A549 (cell line): ENCODE measurements around the gene JAGN1. TPM values are rescaled to one million over a fixed set of nuclear protein-coding genes. Genes with fewer than 3 reads are reported as not detected.

Experiments
- ATAC-seq, 2 experiments: fragments of 200-7000 bp in 1 of 2; fragments of >200 bp in 1 of 2; cut with Nextera tagmentation in 1 of 2; cut with Tn5 transposase in 1 of 2; 3 replicates each; pipeline versions ENCODE4 v1.8.0 to v1.9.1; 2018 to 2020; ENCODE audit warnings: mild to moderate bottlenecking in 1 of 2, moderate library complexity in 1 of 2
- CTCF ChIA-PET: fragments of 300-600 bp; sonication (Branson Sonifier 250); formaldehyde crosslinking; extraction: SDS; loops from one replicate; lab custom pipeline; 2021; ENCODE audit warnings: antibody characterized with exemption, inconsistent platforms; lab: Yijun Ruan, JAX
- POLR2A ChIA-PET: fragments of 350-600 bp; formaldehyde crosslinking; extraction: SDS; loops from one replicate; lab custom pipeline; 2021; ENCODE audit warnings: antibody characterized with exemption, inconsistent platforms; lab: Yijun Ruan, JAX
- DNase-seq, 2 experiments: peaks; one replicate each; pipeline versions ENCODE4 v3.0.0 to v3.0.0-alpha.2; 2011 to 2016; ENCODE audit warnings: low read depth in 1 of 2, low spot score in 1 of 2
- FAIRE-seq: peaks from 2 replicates; lab custom pipeline; 2011; peaks lifted over from hg19 to GRCh38; lab: Jason Lieb, UNC
- H3K27ac ChIP-seq, 2 experiments: fragments of >200 bp; sonication (Bioruptor Twin); formaldehyde crosslinking; 3 replicates each; pipeline ENCODE4 v1.5.1; 2016 to 2017
- H3K4me1 ChIP-seq: fragments of >200 bp; sonication (Bioruptor Twin); formaldehyde crosslinking; 3 replicates; pipeline ENCODE4 v1.6.1; 2016
- H3K4me2 ChIP-seq: fragments of >200 bp; sonication (Bioruptor Twin); formaldehyde crosslinking; 3 replicates; pipeline ENCODE4 v1.6.1; 2016
- H3K4me3 ChIP-seq: fragments of >200 bp; sonication (Bioruptor Twin); formaldehyde crosslinking; 3 replicates; pipeline ENCODE4 v1.5.1; 2016
- H3K9me3 ChIP-seq: fragments of >200 bp; sonication (Bioruptor Twin); formaldehyde crosslinking; 3 replicates; pipeline ENCODE4 v1.6.1; 2016
- CBX8 ChIP-seq: fragments of 200-600 bp; sonication (generic); IDR thresholded peaks from 2 replicates; pipeline ENCODE4 v1.6.1; 2016
- CHD2 ChIP-seq: fragments of 150-350 bp; IDR thresholded peaks from 2 replicates; pipeline ENCODE4 v1.6.1; 2014; ENCODE audit warnings: low read length; ENCODE audit not compliant: partially characterized antibody
- EHF ChIP-seq: fragments of 250-450 bp; sonication (Bioruptor Pico); IDR thresholded peaks from 2 replicates; pipeline ENCODE4 v1.5.0; 2020; ENCODE audit warnings: mild to moderate bottlenecking
- FOSL2 ChIP-seq, 2 experiments: fragments of 450-650 bp in 1 of 2; fragments of >200 bp in 1 of 2; sonication (Bioruptor Twin) in 1 of 2; formaldehyde crosslinking; IDR thresholded peaks; 2 replicates each; pipeline versions ENCODE4 v1.5.0 to v1.6.1; 2016 to 2020; ENCODE audit warnings: mild to moderate bottlenecking in 1 of 2, moderate library complexity in 1 of 2
- HDAC2 ChIP-seq: fragments of 200-600 bp; sonication (generic); IDR thresholded peaks from 2 replicates; pipeline ENCODE4 v1.6.1; 2016
- JUNB ChIP-seq: fragments of >200 bp; sonication (Bioruptor Twin); formaldehyde crosslinking; IDR thresholded peaks from 2 replicates; pipeline ENCODE4 v1.6.1; 2016
- KDM1A ChIP-seq: fragments of 200-600 bp; sonication (generic); IDR thresholded peaks from 2 replicates; pipeline ENCODE4 v1.6.1; 2016; ENCODE audit warnings: low read depth, mild to moderate bottlenecking
- MAX ChIP-seq: IDR thresholded peaks from 2 replicates; pipeline ENCODE4 v1.6.1; 2012
- NFE2L2 ChIP-seq: fragments of 150-350 bp; conservative IDR thresholded peaks from 2 replicates; pipeline ENCODE4 v1.6.1; 2014; ENCODE audit warnings: low read length
- PHF8 ChIP-seq: fragments of 200-600 bp; sonication (generic); IDR thresholded peaks from 2 replicates; pipeline ENCODE4 v1.6.1; 2016; ENCODE audit warnings: low read depth, mild to moderate bottlenecking, antibody characterized with exemption, moderate library complexity, borderline replicate concordance
- RAD21 ChIP-seq, 2 experiments: fragments of >200 bp in 1 of 2; sonication (Bioruptor Twin) in 1 of 2; formaldehyde crosslinking in 1 of 2; IDR thresholded peaks in 1 of 2; conservative IDR thresholded peaks in 1 of 2; 2 replicates in 1 of 2; 3 replicates in 1 of 2; pipeline ENCODE4 v1.6.1; 2012 to 2018; ENCODE audit warnings: inconsistent platforms in 1 of 2
- WGBS: methylation state at CpG from one replicate; pipeline ENCODE4 v1.1.6; 2017; ENCODE audit errors: missing lambda C conversion rate; 5-methylcytosine and 5-hydroxymethylcytosine counted together
- polyA plus RNA-seq, 4 experiments: library from polyadenylated mRNA; depleted of rRNA in 3 of 4; stranded (reverse); fragments of >200 nt; fragmentation: RNase III in 1 of 4; extraction: RNeasy Plus Mini Kit Qiagen cat#74134 plus additional on column Dnase treatment in 1 of 4; gene quantifications; 2 replicates in 3 of 4; 3 replicates in 1 of 4; pipeline ENCODE4 v1.2.3, GENCODE V29; 2011 to 2017
- TF ChIP-seq, protein P1 (sequence below): IDR thresholded peaks from 2 replicates; pipeline ENCODE4 v1.6.1; 2012; ENCODE audit warnings: low read depth, borderline replicate concordance

JAGN1 gene
- polyA plus RNA-seq, 2 of the 4 experiments (the other 2 are of a cell fraction) = 48.6 to 63.2 TPM

DNA sequence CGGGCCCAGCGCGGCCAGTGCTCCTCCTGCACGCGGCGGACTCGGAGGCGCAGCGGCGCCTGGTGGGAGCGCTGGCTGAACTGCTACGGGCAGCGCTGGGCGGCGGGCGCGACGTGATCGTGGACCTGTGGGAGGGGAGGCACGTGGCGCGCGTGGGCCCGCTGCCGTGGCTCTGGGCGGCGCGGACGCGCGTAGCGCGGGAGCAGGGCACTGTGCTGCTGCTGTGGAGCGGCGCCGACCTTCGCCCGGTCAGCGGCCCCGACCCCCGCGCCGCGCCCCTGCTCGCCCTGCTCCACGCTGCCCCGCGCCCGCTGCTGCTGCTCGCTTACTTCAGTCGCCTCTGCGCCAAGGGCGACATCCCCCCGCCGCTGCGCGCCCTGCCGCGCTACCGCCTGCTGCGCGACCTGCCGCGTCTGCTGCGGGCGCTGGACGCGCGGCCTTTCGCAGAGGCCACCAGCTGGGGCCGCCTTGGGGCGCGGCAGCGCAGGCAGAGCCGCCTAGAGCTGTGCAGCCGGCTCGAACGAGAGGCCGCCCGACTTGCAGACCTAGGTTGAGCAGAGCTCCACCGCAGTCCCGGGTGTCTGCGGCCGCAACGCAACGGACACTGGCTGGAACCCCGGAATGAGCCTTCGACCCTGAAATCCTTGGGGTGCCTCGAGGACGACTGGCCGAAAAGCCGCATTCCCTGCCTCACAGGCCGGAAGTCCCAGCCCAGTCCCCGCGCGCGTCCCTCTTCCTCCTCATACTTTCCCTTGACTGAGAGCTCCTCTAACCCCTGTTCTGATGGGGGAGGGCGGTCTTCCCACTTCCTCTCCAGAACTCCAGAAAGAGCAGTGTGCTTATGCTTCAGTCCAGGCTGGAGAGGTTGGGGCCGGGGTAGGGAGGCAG, 25.1 kb downstream of the JAGN1 start:
- no peak for DNase-seq
- POLR2A ChIA-PET = interaction anchor here (1.2 to 1.5 kb wide), 2 partner anchors 32 to 123 kb away, joined by 3 read pairs; partner anchors contain the start of gene ARPC4
- Histone ChIP-seq H3K27ac (peak overlapping the region; percentile 84 to 89), H3K4me1 (peaks cover 40% of the 10 kb centered on the region), H3K4me2 (peak overlapping the region; percentile 98)
- ATAC-seq = peak; percentile 10 to 24; a peak in 4 of 6 replicates
- CTCF ChIA-PET = interaction anchor here (0.7 to 11.4 kb wide), 7 partner anchors 15 to 72 kb away, joined by 3 to 73 read pairs (median 6); partner anchors contain the start of genes CRELD1, JAGN1 and RPUSD3
- WGBS = 80% methylated on average over 86 of the region's 99 CpGs
- no peak for FAIRE-seq
- TF ChIP-seq, protein P1, sequence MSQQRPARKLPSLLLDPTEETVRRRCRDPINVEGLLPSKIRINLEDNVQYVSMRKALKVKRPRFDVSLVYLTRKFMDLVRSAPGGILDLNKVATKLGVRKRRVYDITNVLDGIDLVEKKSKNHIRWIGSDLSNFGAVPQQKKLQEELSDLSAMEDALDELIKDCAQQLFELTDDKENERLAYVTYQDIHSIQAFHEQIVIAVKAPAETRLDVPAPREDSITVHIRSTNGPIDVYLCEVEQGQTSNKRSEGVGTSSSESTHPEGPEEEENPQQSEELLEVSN = peak; percentile 76
- TF ChIP-seq RAD21 (conservative IDR thresholded peaks at IDR 0.05 in 1 of 2, IDR thresholded peaks at IDR 0.05 in 1 of 2) = no peak
- no peak for TF ChIP-seq JUNB
- TF ChIP-seq, all 56 proteins: peak for 1
- Histone ChIP-seq H3K4me3 (peak overlapping the region; percentile 43), H3K9me3 (no peaks in the 10 kb centered on the region)

DNA sequence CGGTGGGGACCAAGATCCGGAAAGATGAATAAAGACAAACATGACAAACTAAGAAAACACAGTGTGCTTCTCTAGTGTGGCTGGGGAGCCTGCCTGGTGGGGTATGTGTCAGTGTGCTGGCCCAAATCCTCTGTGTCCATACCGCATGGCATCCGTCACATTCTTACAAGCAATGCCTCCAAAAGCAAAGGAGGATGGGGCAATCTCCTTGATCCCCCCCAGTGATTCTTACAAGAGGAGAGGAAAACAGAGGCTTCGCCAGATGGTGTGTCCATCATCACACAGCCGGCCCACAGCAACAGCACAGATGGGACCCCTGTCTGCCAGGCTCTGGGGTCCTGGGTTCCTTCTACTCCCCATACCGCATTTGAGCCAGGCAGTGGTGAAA, 25.9 kb downstream of the JAGN1 start:
- Histone ChIP-seq H3K27ac (peak overlapping the region; percentile 84 to 89), H3K4me2 (peak overlapping the region; percentile 98), H3K9me3 (no peaks in the 10 kb centered on the region), H3K4me3 (peak overlapping the region; percentile 47), H3K4me1 (peaks cover 40% of the 10 kb centered on the region)
- FAIRE-seq = no peak
- POLR2A ChIA-PET = interaction anchor here (1.2 to 1.5 kb wide), 2 partner anchors 33 to 123 kb away, joined by 3 read pairs; partner anchors contain the start of gene ARPC4
- 68% methylated on average over 6 of the region's 7 CpGs for WGBS
- CTCF ChIA-PET = interaction anchor here (0.9 to 11.4 kb wide), 5 partner anchors 16 to 111 kb away, joined by 3 to 73 read pairs (median 4); partner anchors contain the start of genes CRELD1 and JAGN1
- DNase-seq = no peak
- TF ChIP-seq NFE2L2 (no peak), FOSL2 (IDR thresholded peaks at IDR 0.05) (no peak), FOSL2 (CRISPR knock-in tag; IDR thresholded peaks at IDR 0.05) (no peak)
- ATAC-seq = peak in 1 of 2 experiments; percentile 13; a peak in 3 of 6 replicates

- peak within 1 kb of the TSS; percentile 98 for H3K4me2 ChIP-seq
- H3K4me1 ChIP-seq = peaks cover 37% of the 10 kb centered on the region
- ATAC-seq (peak; percentile 90 to 95), FAIRE-seq (no peak), DNase-seq (peak; percentile 82 to 83)
- H3K4me3 ChIP-seq = peak within 1 kb of the TSS; percentile 47
- peak within 1 kb of the TSS; percentile 84 to 89 for H3K27ac ChIP-seq
- CTCF ChIA-PET = interaction anchor here (0.7 to 11.4 kb wide), 6 partner anchors 15 to 112 kb away, joined by 3 to 73 read pairs (median 4); partner anchors contain the start of genes CIDEC, CRELD1 and JAGN1
- TF ChIP-seq KDM1A = no peak
- peak; percentile 38; the same call in 1 of the 2 replicates for TF ChIP-seq MAX
- peak; percentile 43; the same call in 1 of the 2 replicates for TF ChIP-seq PHF8
- TF ChIP-seq FOSL2 (IDR thresholded peaks at IDR 0.05) = no peak
- TF ChIP-seq FOSL2 (CRISPR knock-in tag; IDR thresholded peaks at IDR 0.05) = peak; percentile 14; the same call in 1 of the 2 replicates
- H3K9me3 ChIP-seq = no peaks in the 10 kb centered on the region
- POLR2A ChIA-PET = interaction anchor here (1.2 to 1.5 kb wide), 2 partner anchors 33 to 124 kb away, joined by 3 read pairs; partner anchors contain the start of gene ARPC4
- WGBS = 10% methylated on average over 16 of the region's 19 CpGs
Measured at GRCh38 chr3:9916734-9917680, 26.6 kb downstream of the JAGN1 start, which contains the start of gene IL17RC. IL17RC (plus strand) TSS chr3:9917098; CDS start chr3:9917316, 218 bp downstream.

DNA sequence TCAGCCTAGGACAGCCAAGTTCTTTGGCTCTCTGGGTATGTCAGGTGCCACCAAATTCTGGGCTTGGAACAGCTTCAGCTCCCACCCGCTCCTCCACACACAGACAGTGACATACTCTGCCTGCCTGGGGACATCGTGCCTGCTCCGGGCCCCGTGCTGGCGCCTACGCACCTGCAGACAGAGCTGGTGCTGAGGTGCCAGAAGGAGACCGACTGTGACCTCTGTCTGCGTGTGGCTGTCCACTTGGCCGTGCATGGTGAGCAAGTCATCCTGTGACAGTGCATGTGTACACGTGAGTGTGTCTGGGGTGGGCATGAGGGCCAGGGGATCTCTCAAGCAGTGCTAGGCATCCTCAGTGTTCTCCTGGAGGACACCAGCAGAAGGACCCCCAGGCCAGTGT, 27.4 kb downstream of the JAGN1 start:
- no peak overlapping the region for H3K4me3 ChIP-seq
- DNase-seq (no peak), ATAC-seq (no peak), FAIRE-seq (no peak)
- H3K4me2 ChIP-seq = peak overlapping the region; percentile 98
- TF ChIP-seq CBX8 (no peak), CHD2 (no peak), PHF8 (no peak), HDAC2 (no peak), EHF (CRISPR knock-in tag) (no peak)
- WGBS = 89% methylated on average over 8 of the region's 10 CpGs
- ChIA-PET CTCF (interaction anchor here (0.7 to 11.4 kb wide), 3 partner anchors 14 to 91 kb away, joined by 5 to 73 read pairs (median 54); partner anchors contain the start of gene CRELD1), POLR2A (no interaction called here)
- peaks cover 29% of the 10 kb centered on the region for H3K4me1 ChIP-seq
- no peaks in the 10 kb centered on the region for H3K9me3 ChIP-seq
- H3K27ac ChIP-seq = peak overlapping the region; percentile 84 to 89; a peak in 4 of 6 replicates
